ENCODE data around the gene TMEM223.
"Not testable (repeated sequence)": the region's sequence is repeated elsewhere in the genome, so short reads cannot be mapped to it uniquely, and the experiment has no call there.

Gene TMEM223

GRCh38 chr11:62752994-62753735 lies 38.6 kb downstream of the TMEM223 start:
- DNase-seq (ENCODE audit: low spot score): no peak

GRCh38 chr11:62752177-62752785 lies 39.5 kb downstream of the TMEM223 start:
- no peak for DNase-seq (ENCODE audit: low spot score)

GRCh38 chr11:62749931-62750330 lies 41.9 kb downstream of the TMEM223 start:
- not testable (repeated sequence) for DNase-seq (ENCODE audit: low spot score)

- no peak for DNase-seq (ENCODE audit: low spot score)
Observed at GRCh38 chr11:62747475-62748160, 44.2 kb downstream of the TMEM223 start.

All from AG20443 (cell line).